Peyer's patch (tissue), 4 donors: Measurements from ENCODE around the gene ZNF425. TPM values are rescaled to one million over a fixed set of nuclear protein-coding genes. Genes with fewer than 3 reads are reported as not detected.
"Not testable (repeated sequence)": the region's sequence is repeated elsewhere in the genome, so short reads cannot be mapped to it uniquely, and the experiment has no call there.

Experiments used
- DNase-seq, 3 donors: peaks; one replicate each; pipeline ENCODE4 v3.0.0-alpha.2; 2017 to 2019
- H3K27ac ChIP-seq, 4 donors: fragments of 200-600 bp; sonication (generic); one replicate each; pipeline ENCODE4 v1.5.1; 2016 to 2019
- H3K27me3 ChIP-seq, 2 donors: fragments of 200-600 bp; sonication (generic); one replicate each; pipeline ENCODE4 v1.5.1; 2019
- H3K36me3 ChIP-seq, 3 donors: fragments of 200-600 bp; sonication (generic); one replicate each; pipeline ENCODE4 v1.5.1; 2016 to 2019
- H3K4me1 ChIP-seq, 4 donors: fragments of 200-600 bp; sonication (generic); one replicate each; pipeline ENCODE4 v1.5.1; 2016 to 2019
- H3K4me3 ChIP-seq, 4 donors: fragments of 200-600 bp; sonication (generic); 1 replicate in 3 of 4; 2 replicates in 1 of 4; pipeline ENCODE4 v1.5.1; 2016 to 2019; ENCODE audit warnings: mild to moderate bottlenecking in 1 of 4
- H3K9me3 ChIP-seq, 4 donors: fragments of 200-600 bp; sonication (generic); one replicate each; pipeline ENCODE4 v1.5.1; 2016 to 2019; ENCODE audit warnings: mild to moderate bottlenecking in 1 of 4
- CTCF ChIP-seq, 6 experiments: fragments of 450-650 bp in 4 of 6; fragments of 200-600 bp in 2 of 6; sonication (generic) in 1 of 6; IDR thresholded peaks; one replicate each; pipeline ENCODE4 v1.5.1; 2017 to 2019; ENCODE audit warnings: antibody characterized with exemption in 6 of 6, mild to moderate bottlenecking in 3 of 6, moderate library complexity in 1 of 6
- POLR2A ChIP-seq, 2 donors: fragments of 450-650 bp; IDR thresholded peaks; one replicate each; pipeline ENCODE4 v1.5.1; 2017; ENCODE audit warnings: antibody characterized with exemption in 2 of 2, mild to moderate bottlenecking in 2 of 2, moderate library complexity in 2 of 2
- total RNA-seq, 4 donors: library from RNA; depleted of rRNA; stranded (reverse); fragments of >200 nt; gene quantifications; one replicate each; pipeline ENCODE4 v1.1.0, GENCODE V29; 2016

The ZNF425 gene
- total RNA-seq, 4 donors from 2014 or later, result 0.88 to 2.5 (median 2.0) TPM

- no peak overlapping the region for H3K27ac ChIP-seq
- H3K4me3 ChIP-seq, result no peak overlapping the region
- H3K4me1 ChIP-seq, result no peaks in the 10 kb centered on the region
- no peak for DNase-seq
- no peaks in the 10 kb centered on the region for H3K36me3 ChIP-seq
- H3K27me3 ChIP-seq, result no peaks in the 10 kb centered on the region
- TF ChIP-seq POLR2A (IDR thresholded peaks at IDR 0.05) (no peak), CTCF (IDR thresholded peaks at IDR 0.05) (no peak)
- no peaks in the 10 kb centered on the region for H3K9me3 ChIP-seq
Observed at GRCh38 chr7:149099058-149099457, 27.1 kb downstream of the ZNF425 start.

GRCh38 chr7:149097088-149097487 lies 29.0 kb downstream of the ZNF425 start:
- no peak for DNase-seq
- no peaks in the 10 kb centered on the region for H3K9me3 ChIP-seq
- no peaks in the 10 kb centered on the region for H3K36me3 ChIP-seq
- no peak overlapping the region for H3K4me3 ChIP-seq
- H3K27me3 ChIP-seq, result no peaks in the 10 kb centered on the region
- TF ChIP-seq POLR2A (IDR thresholded peaks at IDR 0.05) (no peak), CTCF (IDR thresholded peaks at IDR 0.05) (no peak)
- H3K27ac ChIP-seq, result no peak overlapping the region
- peaks cover 0 to 2% (median 0%) of the 10 kb centered on the region in 4 donors for H3K4me1 ChIP-seq

- DNase-seq, result no peak
- Histone ChIP-seq H3K4me3 (no peak overlapping the region), H3K27me3 (no peaks in the 10 kb centered on the region), H3K9me3 (no peaks in the 10 kb centered on the region), H3K4me1 (peaks cover 0 to 13% (median 3%) of the 10 kb centered on the region in 4 donors), H3K36me3 (no peaks in the 10 kb centered on the region), H3K27ac (no peak overlapping the region)
- TF ChIP-seq CTCF (IDR thresholded peaks at IDR 0.05), result no peak
- no peak for TF ChIP-seq POLR2A (IDR thresholded peaks at IDR 0.05)
Observed at GRCh38 chr7:149093228-149093627, 32.9 kb downstream of the ZNF425 start.

GRCh38 chr7:149092244-149092643 lies 33.9 kb downstream of the ZNF425 start:
- peaks cover 0 to 13% (median 3%) of the 10 kb centered on the region in 4 donors for H3K4me1 ChIP-seq
- not testable (repeated sequence) for H3K4me3 ChIP-seq, H3K9me3 ChIP-seq, DNase-seq, H3K27me3 ChIP-seq, H3K36me3 ChIP-seq
- H3K27ac ChIP-seq, result peak overlapping the region in 1 of 4 donors; percentile 99

- peak; percentile 92 to 98 (median 96) for TF ChIP-seq CTCF (IDR thresholded peaks at IDR 0.05)
- peak; percentile 77 to 90 for TF ChIP-seq POLR2A (IDR thresholded peaks at IDR 0.05)
- peak; percentile 82 to 93 (median 89) for DNase-seq
- H3K27ac ChIP-seq, result peak within 1 kb of the TSS; percentile 96 to 99 (median 98)
- H3K4me3 ChIP-seq, result peak within 1 kb of the TSS; percentile 77 to 98 (median 93)
- H3K27me3 ChIP-seq, result no peaks in the 10 kb centered on the region
- peaks cover 0 to 13% (median 3%) of the 10 kb centered on the region in 4 donors for H3K4me1 ChIP-seq
- H3K36me3 ChIP-seq, result no peaks in the 10 kb centered on the region
- no peaks in the 10 kb centered on the region for H3K9me3 ChIP-seq
Observed at GRCh38 chr7:149090397-149091195, 35.5 kb downstream of the ZNF425 start, which contains the start of gene ZNF786. Gene ZNF786 (minus strand): TSS chr7:149090718. CDS start chr7:149090640, 78 bp downstream.

- Histone ChIP-seq H3K36me3 (peaks cover 0 to 3% (median 0%) of the 10 kb centered on the region in 3 donors), H3K9me3 (no peaks in the 10 kb centered on the region), H3K27me3 (no peaks in the 10 kb centered on the region), H3K27ac (no peak overlapping the region), H3K4me3 (no peak overlapping the region), H3K4me1 (peaks cover 0 to 13% (median 3%) of the 10 kb centered on the region in 4 donors)
- TF ChIP-seq POLR2A (IDR thresholded peaks at IDR 0.05), result no peak
- no peak for TF ChIP-seq CTCF (IDR thresholded peaks at IDR 0.05)
- DNase-seq, result no peak
Observed at GRCh38 chr7:149087376-149087775, 38.7 kb downstream of the ZNF425 start.
